ENCODE data around the gene SIT1.
A peak's percentile ranks its signal among the peaks of the same experiment; 100 is the strongest.

SIT1 gene

DNA sequence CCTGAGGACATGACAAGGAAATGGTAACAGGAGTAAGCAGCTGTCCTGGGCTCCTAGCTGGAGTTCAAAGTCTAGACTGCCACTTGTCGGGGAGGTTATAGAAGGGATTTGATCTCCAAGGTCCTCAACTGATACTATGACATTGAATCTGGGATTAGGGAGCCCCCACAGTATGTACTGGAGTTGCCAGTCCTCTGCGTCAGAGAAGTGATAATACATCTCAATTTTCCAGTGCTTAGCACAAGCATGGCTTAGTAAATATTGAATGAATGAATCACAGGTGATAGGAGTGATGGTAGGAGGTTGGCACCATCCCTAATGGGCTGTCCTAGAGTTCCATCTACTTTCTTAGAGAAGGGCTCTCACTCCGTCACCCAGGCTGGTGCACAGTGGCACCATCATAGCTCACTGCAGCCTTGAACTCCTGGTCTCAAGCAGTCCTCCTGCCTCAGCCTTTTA lies 45.2 kb upstream of the SIT1 start:
- peak overlapping the region in 1 of 3 experiments; percentile 50 for H3K27ac Mint-ChIP-seq
- H3K9me3 Mint-ChIP-seq, result no peaks in the 10 kb centered on the region
- H3K36me3 Mint-ChIP-seq (ENCODE audit: low read depth), result no peaks in the 10 kb centered on the region
- no peak overlapping the region for H3K4me3 Mint-ChIP-seq
- peaks cover 17% of the 10 kb centered on the region for H3K4me1 Mint-ChIP-seq
- no peaks in the 10 kb centered on the region for H3K27me3 Mint-ChIP-seq (ENCODE audit: low read depth)
- TF ChIP-seq, protein P1, sequence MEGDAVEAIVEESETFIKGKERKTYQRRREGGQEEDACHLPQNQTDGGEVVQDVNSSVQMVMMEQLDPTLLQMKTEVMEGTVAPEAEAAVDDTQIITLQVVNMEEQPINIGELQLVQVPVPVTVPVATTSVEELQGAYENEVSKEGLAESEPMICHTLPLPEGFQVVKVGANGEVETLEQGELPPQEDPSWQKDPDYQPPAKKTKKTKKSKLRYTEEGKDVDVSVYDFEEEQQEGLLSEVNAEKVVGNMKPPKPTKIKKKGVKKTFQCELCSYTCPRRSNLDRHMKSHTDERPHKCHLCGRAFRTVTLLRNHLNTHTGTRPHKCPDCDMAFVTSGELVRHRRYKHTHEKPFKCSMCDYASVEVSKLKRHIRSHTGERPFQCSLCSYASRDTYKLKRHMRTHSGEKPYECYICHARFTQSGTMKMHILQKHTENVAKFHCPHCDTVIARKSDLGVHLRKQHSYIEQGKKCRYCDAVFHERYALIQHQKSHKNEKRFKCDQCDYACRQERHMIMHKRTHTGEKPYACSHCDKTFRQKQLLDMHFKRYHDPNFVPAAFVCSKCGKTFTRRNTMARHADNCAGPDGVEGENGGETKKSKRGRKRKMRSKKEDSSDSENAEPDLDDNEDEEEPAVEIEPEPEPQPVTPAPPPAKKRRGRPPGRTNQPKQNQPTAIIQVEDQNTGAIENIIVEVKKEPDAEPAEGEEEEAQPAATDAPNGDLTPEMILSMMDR (IDR thresholded peaks at IDR 0.05; ENCODE audit: unreplicated experiment in 3 of 3), result no peak

DNA sequence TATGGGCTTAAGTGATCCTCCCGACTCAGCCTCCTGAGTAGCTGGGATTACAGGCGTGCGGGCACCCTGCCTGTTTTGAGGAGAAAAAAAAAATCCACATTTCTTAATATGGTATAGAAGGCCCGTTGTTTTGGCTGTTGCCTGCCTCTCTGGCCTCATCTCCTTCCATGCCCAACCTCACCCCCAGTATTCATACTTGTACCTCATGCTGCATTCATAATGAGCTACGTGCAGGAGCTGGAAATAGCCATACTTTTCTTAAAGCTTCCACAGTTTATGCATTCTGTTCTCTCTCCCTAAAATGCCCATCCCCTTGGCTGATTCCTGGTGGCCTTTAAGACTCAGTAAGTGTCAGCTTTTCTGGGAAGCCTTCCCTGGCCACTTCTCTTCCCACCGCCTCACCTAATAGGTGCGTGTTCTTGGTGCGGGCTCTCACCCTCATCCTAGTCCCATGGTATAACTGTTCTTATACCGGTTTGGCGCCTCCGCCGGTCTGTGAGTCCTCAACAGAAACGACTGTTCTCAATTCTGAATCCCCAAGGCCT lies 41.1 kb upstream of the SIT1 start:
- Mint-ChIP-seq H3K9me3 (no peaks in the 10 kb centered on the region), H3K36me3 (ENCODE audit: low read depth) (peaks cover 5% of the 10 kb centered on the region)

GRCh38 chr9:35691334-35691650 lies 40.6 kb upstream of the SIT1 start:
- Mint-ChIP-seq H3K27me3 (ENCODE audit: low read depth) (no peaks in the 10 kb centered on the region), H3K4me3 (peak overlapping the region; percentile 89 to 95 (median 91)), H3K36me3 (ENCODE audit: low read depth) (peaks cover 10% of the 10 kb centered on the region), H3K9me3 (no peaks in the 10 kb centered on the region), H3K4me1 (peaks cover 35% of the 10 kb centered on the region), H3K27ac (peak overlapping the region; percentile 65 to 88 (median 81))
- TF ChIP-seq, protein P1 (IDR thresholded peaks at IDR 0.05; ENCODE audit: unreplicated experiment in 3 of 3), result no peak

More for the DNA sequence above, 41.1 kb upstream of the SIT1 start:
- peak overlapping the region; percentile 89 to 95 (median 91) for H3K4me3 Mint-ChIP-seq
- TF ChIP-seq, protein P1 (IDR thresholded peaks at IDR 0.05; ENCODE audit: unreplicated experiment in 3 of 3), result no peak
- peak overlapping the region; percentile 65 to 88 (median 81) for H3K27ac Mint-ChIP-seq
- H3K4me1 Mint-ChIP-seq, result peaks cover 34% of the 10 kb centered on the region
- H3K27me3 Mint-ChIP-seq (ENCODE audit: low read depth), result no peaks in the 10 kb centered on the region

DNA sequence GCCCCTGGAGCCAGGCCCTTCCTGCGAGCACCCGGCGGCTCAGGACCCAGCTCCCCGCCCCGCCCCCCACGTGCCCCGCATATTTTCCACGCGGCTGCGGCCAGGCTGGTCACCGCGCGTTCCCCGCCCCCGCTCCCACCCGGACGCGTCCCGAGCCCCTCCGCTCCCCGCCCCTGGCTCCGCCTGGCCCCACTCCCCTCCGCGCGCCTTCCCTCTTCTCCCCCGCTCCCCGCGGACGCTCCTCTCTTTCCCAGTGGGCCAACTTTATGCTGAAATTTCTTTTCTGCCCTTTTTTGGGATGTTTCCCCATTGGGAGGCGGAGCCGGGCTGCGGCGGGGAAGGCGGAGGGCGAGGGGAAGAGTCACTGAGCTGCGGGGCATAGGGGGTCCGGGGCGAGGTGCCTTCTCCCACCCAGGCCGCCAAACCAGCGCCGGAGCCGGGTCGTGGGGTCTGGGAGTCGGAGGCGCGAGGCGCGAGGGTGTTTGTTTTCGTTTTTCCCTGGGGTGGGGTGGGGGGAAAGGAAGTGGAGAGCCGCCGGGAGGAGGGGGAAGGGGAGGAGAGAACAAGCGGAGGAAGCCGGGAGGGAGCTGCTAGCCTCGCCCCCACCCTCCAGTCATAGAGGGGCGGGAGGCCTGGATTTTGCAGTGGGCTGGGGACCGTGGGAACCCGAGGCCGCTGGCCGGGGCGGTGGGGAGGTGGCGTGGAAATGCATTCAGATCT lies 40.0 kb upstream of the SIT1 start:
- Mint-ChIP-seq H3K36me3 (ENCODE audit: low read depth) (peaks cover 13% of the 10 kb centered on the region), H3K27ac (peak overlapping the region; percentile 65 to 88 (median 81)), H3K9me3 (no peaks in the 10 kb centered on the region), H3K27me3 (ENCODE audit: low read depth) (no peaks in the 10 kb centered on the region), H3K4me3 (peak overlapping the region; percentile 94 to 100 (median 95)), H3K4me1 (peaks cover 36% of the 10 kb centered on the region)
- TF ChIP-seq, protein P1 (IDR thresholded peaks at IDR 0.05; ENCODE audit: unreplicated experiment in 3 of 3), result no peak

- peaks cover 41% of the 10 kb centered on the region for H3K4me1 Mint-ChIP-seq
- peak overlapping the region; percentile 65 to 94 (median 81) for H3K27ac Mint-ChIP-seq
- H3K4me3 Mint-ChIP-seq, result peak overlapping the region; percentile 94 to 100 (median 95)
These were observed 39.5 kb upstream of the SIT1 start for GRCh38 chr9:35690294-35690613.

More at GRCh38 chr9:35690294-35690613, 39.5 kb upstream of the SIT1 start:
- TF ChIP-seq, protein P1 (IDR thresholded peaks at IDR 0.05; ENCODE audit: unreplicated experiment in 3 of 3), result no peak
- Mint-ChIP-seq H3K9me3 (no peaks in the 10 kb centered on the region), H3K27me3 (ENCODE audit: low read depth) (peaks cover 3% of the 10 kb centered on the region), H3K36me3 (ENCODE audit: low read depth) (peaks cover 13% of the 10 kb centered on the region)
